Measurements from ENCODE around the gene PROKR2.

GRCh38 chr20:5364136-5364821 lies 47.5 kb upstream of the PROKR2 start:
- TF ChIP-seq, protein P1, sequence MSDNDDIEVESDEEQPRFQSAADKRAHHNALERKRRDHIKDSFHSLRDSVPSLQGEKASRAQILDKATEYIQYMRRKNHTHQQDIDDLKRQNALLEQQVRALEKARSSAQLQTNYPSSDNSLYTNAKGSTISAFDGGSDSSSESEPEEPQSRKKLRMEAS (IDR thresholded peaks at IDR 0.05), result no peak
- TF ChIP-seq RAD21 (IDR thresholded peaks at IDR 0.05; ENCODE audit: low read depth) (no peak), YY1 (IDR thresholded peaks at IDR 0.05; ENCODE audit: low read depth) (no peak), CREB1 (IDR thresholded peaks at IDR 0.05; ENCODE audit: low read depth) (no peak)
- TF ChIP-seq, protein P2, sequence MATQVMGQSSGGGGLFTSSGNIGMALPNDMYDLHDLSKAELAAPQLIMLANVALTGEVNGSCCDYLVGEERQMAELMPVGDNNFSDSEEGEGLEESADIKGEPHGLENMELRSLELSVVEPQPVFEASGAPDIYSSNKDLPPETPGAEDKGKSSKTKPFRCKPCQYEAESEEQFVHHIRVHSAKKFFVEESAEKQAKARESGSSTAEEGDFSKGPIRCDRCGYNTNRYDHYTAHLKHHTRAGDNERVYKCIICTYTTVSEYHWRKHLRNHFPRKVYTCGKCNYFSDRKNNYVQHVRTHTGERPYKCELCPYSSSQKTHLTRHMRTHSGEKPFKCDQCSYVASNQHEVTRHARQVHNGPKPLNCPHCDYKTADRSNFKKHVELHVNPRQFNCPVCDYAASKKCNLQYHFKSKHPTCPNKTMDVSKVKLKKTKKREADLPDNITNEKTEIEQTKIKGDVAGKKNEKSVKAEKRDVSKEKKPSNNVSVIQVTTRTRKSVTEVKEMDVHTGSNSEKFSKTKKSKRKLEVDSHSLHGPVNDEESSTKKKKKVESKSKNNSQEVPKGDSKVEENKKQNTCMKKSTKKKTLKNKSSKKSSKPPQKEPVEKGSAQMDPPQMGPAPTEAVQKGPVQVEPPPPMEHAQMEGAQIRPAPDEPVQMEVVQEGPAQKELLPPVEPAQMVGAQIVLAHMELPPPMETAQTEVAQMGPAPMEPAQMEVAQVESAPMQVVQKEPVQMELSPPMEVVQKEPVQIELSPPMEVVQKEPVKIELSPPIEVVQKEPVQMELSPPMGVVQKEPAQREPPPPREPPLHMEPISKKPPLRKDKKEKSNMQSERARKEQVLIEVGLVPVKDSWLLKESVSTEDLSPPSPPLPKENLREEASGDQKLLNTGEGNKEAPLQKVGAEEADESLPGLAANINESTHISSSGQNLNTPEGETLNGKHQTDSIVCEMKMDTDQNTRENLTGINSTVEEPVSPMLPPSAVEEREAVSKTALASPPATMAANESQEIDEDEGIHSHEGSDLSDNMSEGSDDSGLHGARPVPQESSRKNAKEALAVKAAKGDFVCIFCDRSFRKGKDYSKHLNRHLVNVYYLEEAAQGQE (IDR thresholded peaks at IDR 0.05; ENCODE audit: low read depth), result no peak
